KOPT-K1 (cell line): ENCODE data around the gene GNAL.

ENCODE experiments used
- H3K27ac ChIP-seq: fragments of 200-600 bp; sonication (generic); 2 replicates; pipeline ENCODE4 v1.5.1; 2016; ENCODE audit warnings: antibody characterized with exemption, mild to moderate bottlenecking, low read depth, low read length; ENCODE audit not compliant: poor library complexity, severe bottlenecking
- H3K36me3 ChIP-seq: fragments of 200-600 bp; sonication (generic); 2 replicates; pipeline ENCODE4 v1.5.1; 2017; ENCODE audit warnings: antibody characterized with exemption, mild to moderate bottlenecking, low read length, moderate library complexity; ENCODE audit not compliant: insufficient read depth
- H3K9me3 ChIP-seq: fragments of 200-600 bp; sonication (generic); 2 replicates; pipeline ENCODE4 v1.5.1; 2017; ENCODE audit warnings: antibody characterized with exemption, low read length, mild to moderate bottlenecking; ENCODE audit not compliant: insufficient read depth, poor library complexity, severe bottlenecking

GNAL gene

GRCh38 chr18:11791131-11791530, 102.1 kb downstream of the GNAL start:
- Histone ChIP-seq H3K27ac (no peak overlapping the region), H3K9me3 (no peaks in the 10 kb centered on the region), H3K36me3 (no peaks in the 10 kb centered on the region)

- Histone ChIP-seq H3K9me3 (no peaks in the 10 kb centered on the region), H3K36me3 (no peaks in the 10 kb centered on the region), H3K27ac (no peak overlapping the region)
Observed at GRCh38 chr18:11792632-11793031, 103.6 kb downstream of the GNAL start.

- Histone ChIP-seq H3K27ac (no peak overlapping the region), H3K9me3 (no peaks in the 10 kb centered on the region), H3K36me3 (no peaks in the 10 kb centered on the region)
Observed at GRCh38 chr18:11794195-11794594, 105.1 kb downstream of the GNAL start.

- Histone ChIP-seq H3K27ac (no peak overlapping the region), H3K36me3 (no peaks in the 10 kb centered on the region), H3K9me3 (no peaks in the 10 kb centered on the region)
Observed at GRCh38 chr18:11795916-11796315, 106.9 kb downstream of the GNAL start.

- H3K27ac ChIP-seq = no peak overlapping the region
- H3K36me3 ChIP-seq = no peaks in the 10 kb centered on the region
- H3K9me3 ChIP-seq = no peaks in the 10 kb centered on the region
Observed at GRCh38 chr18:11798271-11798670, 109.2 kb downstream of the GNAL start.

GRCh38 chr18:11799066-11799465, 110.0 kb downstream of the GNAL start:
- no peaks in the 10 kb centered on the region for H3K36me3 ChIP-seq
- H3K9me3 ChIP-seq = no peaks in the 10 kb centered on the region
- no peak overlapping the region for H3K27ac ChIP-seq

DNA sequence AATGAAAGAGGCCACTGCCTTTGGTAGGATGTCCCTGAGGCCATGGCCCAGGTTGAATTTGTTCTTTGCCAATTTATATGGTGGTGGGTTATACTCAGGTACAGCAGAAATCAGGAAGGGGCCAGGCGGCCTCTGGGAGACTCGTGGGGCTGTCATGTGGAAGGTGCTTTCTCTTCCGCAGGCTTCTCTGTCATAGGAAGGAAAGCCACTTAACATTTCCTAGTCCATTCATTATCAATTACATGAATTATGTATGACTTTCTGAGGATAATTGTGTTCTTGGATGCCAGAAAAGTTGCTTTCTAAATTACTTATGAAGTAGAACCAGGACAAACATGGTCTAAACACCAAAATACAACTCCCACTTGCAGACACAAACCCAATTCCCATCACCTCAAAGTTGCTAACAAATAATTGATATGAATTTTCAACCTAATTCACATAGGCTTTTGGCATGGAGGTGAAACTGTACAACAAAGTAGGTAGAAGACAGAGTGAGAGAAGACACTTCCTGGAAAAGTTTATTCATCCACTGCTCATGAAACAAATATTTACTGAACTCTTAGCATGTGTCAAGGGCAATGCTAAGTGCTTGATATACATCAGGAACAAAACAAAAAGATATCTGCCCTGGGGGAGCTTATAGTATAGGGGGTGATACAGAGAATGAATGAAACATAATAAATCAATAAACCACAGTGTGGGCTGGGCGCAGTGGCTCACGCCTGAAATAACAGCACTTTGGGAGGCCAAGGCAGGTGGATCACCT, 111.7 kb downstream of the GNAL start:
- Histone ChIP-seq H3K36me3 (no peaks in the 10 kb centered on the region), H3K27ac (no peak overlapping the region), H3K9me3 (no peaks in the 10 kb centered on the region)

DNA sequence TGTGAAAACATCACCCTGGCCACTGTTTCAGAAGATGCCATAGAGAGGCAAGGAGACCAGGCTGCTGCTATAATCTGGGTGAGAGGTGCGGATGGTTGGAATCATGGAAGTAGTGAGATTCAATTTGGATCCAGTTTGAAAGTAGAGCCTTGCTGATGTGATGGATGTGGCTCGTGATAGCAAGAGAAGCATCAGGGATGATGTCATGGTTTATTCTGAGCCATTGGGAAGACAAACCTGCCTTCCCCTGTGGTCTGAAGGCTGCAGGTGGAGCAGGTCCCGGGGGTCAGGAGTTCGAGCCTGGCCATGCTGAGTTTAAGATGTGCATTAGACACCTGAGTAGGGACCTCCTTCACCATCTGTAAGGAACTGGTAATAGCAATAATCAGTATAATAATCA, 112.5 kb downstream of the GNAL start:
- Histone ChIP-seq H3K27ac (no peak overlapping the region), H3K36me3 (no peaks in the 10 kb centered on the region), H3K9me3 (no peaks in the 10 kb centered on the region)

DNA sequence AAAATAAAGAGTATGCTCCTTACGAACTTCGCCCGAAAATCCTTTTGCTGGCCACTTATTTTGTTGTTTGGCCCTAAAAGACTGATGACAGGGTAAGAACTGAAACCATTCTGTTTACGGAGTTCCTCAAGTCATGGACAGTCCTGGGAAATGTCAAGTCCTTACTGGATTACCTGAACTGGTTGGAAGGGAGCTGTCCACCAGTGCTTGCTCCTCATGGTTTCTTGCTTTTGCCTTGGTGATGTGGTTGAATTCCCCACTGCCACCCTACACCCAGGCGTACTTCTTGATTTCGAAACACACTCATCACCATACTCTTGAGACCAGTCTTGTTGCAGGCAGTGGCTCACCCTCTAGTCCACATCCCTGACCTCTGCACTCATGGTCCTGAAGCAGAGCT, 113.1 kb downstream of the GNAL start:
- Histone ChIP-seq H3K36me3 (no peaks in the 10 kb centered on the region), H3K27ac (no peak overlapping the region), H3K9me3 (no peaks in the 10 kb centered on the region)

DNA sequence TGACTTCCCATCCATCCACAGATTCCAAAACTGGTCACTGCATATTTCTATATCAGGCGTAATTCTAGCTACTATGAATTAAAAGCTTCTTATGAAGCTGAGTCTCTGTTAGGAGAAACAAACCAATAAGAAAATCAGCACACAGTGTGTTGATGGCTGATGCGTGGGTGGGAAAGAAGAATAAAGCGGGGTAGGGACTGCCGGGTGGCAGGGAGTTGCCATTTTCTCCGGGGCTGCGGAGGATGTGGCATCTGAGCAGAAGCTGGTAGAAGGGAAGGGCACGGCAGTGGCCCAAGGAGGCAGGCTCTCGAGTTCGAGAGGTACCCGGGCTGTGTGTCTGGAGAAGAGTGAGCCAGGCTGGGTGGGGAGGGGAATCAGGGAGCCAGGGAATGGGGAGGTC, 113.5 kb downstream of the GNAL start:
- H3K27ac ChIP-seq = no peak overlapping the region

GRCh38 chr18:11807233-11807632, 118.2 kb downstream of the GNAL start:
- Histone ChIP-seq H3K9me3 (no peaks in the 10 kb centered on the region), H3K27ac (no peak overlapping the region), H3K36me3 (no peaks in the 10 kb centered on the region)

More for the DNA sequence above, 113.5 kb downstream of the GNAL start:
- Histone ChIP-seq H3K36me3 (no peaks in the 10 kb centered on the region), H3K9me3 (no peaks in the 10 kb centered on the region)

DNA sequence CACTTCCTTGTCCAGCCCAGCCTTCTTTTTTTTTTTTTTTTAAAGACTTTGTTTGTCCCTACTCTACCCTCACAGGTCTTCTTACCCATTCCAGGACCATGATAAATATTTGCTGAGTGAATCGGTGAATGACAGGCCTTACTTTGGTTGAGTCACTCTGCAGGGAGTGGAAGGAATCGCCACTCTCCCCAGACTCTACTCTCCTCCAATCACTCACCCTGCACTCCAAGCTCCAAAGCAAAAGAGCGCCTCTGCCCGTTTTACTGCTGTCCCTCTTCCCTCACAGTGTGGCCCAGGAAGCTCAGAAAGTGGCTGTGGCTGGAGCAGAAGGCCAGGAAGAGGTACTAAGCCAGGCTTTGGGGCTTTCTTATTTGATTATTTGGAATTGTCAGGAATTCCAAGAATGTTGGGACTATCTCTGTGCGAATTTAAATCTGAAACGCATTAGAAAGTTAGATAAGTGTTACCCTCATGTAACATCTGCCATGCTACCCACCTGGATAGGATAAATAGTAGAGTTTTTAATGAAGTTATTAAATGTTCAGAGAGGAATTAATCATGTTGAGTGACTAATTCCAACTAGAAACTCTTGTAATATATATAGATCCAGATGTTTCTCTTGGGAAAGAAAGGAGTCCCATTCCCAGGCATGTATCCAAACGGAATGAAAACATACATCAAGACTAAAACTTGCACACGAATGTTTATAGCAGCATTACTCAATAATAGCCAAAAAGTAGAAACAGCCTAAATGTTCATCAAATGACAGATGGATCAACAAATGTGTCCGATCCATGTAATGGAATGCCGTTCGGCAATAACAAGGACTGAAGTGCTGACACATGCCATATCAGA, 119.2 kb downstream of the GNAL start:
- Histone ChIP-seq H3K36me3 (no peaks in the 10 kb centered on the region), H3K27ac (no peak overlapping the region), H3K9me3 (no peaks in the 10 kb centered on the region)

GRCh38 chr18:11809895-11810294, 120.8 kb downstream of the GNAL start:
- Histone ChIP-seq H3K27ac (no peak overlapping the region), H3K36me3 (no peaks in the 10 kb centered on the region), H3K9me3 (no peaks in the 10 kb centered on the region)

DNA sequence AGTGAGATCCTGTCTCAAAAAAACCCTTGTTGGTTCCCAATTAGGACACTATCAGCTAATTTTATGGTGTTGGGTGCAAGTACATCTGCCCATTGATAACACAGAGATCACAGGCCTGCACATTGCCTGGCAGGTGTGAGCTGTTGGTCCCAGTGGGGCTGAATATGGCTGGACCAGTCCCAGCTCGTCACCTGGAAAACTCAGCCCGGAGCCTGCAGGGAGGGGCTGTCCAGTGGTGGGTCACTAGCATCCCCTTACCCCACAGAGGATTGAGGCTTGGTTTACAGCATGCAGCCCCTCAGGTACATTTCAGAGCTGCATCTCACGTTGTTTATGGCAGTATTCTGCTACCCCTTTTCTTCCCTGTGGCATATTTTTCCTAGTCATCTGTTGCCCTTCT, 121.3 kb downstream of the GNAL start:
- no peaks in the 10 kb centered on the region for H3K36me3 ChIP-seq
- no peak overlapping the region for H3K27ac ChIP-seq
- H3K9me3 ChIP-seq = no peaks in the 10 kb centered on the region

- no peaks in the 10 kb centered on the region for H3K9me3 ChIP-seq
- no peaks in the 10 kb centered on the region for H3K36me3 ChIP-seq
- no peak overlapping the region for H3K27ac ChIP-seq
Observed at GRCh38 chr18:11811009-11811408, 121.9 kb downstream of the GNAL start.

- no peak overlapping the region for H3K27ac ChIP-seq
- no peaks in the 10 kb centered on the region for H3K36me3 ChIP-seq
- peaks cover 5% of the 10 kb centered on the region for H3K9me3 ChIP-seq
Observed at GRCh38 chr18:11817229-11817628, 128.2 kb downstream of the GNAL start.
